ENCODE results near the gene ADAM11.
"Not testable (repeated sequence)": the region's sequence is repeated elsewhere in the genome, so short reads cannot be mapped to it uniquely, and the experiment has no call there.

DNA sequence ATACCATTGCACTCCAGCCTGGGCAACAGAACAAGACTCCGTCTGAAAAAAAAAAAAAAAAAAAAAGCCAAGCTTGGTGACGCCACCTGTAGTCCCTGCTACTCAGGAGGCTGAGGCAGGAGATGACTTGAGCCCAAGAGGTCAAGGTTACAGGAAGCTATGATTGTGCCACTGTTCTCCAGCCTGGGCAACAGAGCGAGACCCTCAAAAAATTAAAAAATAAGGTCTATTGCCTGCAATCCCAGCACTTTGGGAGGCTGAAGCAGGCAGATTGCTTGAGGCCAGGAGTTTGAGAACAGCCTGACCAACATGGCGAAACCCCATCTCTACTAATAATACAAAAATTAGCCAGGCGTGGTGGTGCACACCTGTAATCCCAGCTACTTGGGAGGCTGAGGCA is 3.6 kb upstream of the ADAM11 start:
- not testable (repeated sequence) for TF ChIP-seq EP300, POLR2AphosphoS5 (IDR thresholded peaks at IDR 0.05)
